ENCODE results near the gene CSF2RB.

CSF2RB gene

GRCh38 chr22:36913427-36914389, at the start of gene CSF2RB:
TSS of gene CSF2RB (plus strand) at chr22:36913628. CDS start at chr22:36922208, 8,580 bp downstream.
- no peak within 1 kb of the TSS for H3K4me3 ChIP-seq (ENCODE audit: low read depth, low read length)
- TF ChIP-seq CTCF (IDR thresholded peaks at IDR 0.05; ENCODE audit: control insufficient read depth, extremely low read depth, insufficient read depth) = no peak
- DNase-seq (ENCODE audit: low read depth) = no peak

GRCh38 chr22:36863979-36864378, 49.4 kb upstream of the CSF2RB start:
- no peak overlapping the region for H3K4me3 ChIP-seq (ENCODE audit: low read depth, low read length)
- TF ChIP-seq CTCF (IDR thresholded peaks at IDR 0.05; ENCODE audit: control insufficient read depth, extremely low read depth, insufficient read depth) = no peak
- DNase-seq (ENCODE audit: low read depth) = no peak

GRCh38 chr22:36864454-36865215, 48.8 kb upstream of the CSF2RB start:
- TF ChIP-seq CTCF (IDR thresholded peaks at IDR 0.05; ENCODE audit: control insufficient read depth, extremely low read depth, insufficient read depth) = no peak
- no peak overlapping the region for H3K4me3 ChIP-seq (ENCODE audit: low read depth, low read length)
- no peak for DNase-seq (ENCODE audit: low read depth)

GRCh38 chr22:36865346-36865745, 48.1 kb upstream of the CSF2RB start:
- TF ChIP-seq CTCF (IDR thresholded peaks at IDR 0.05; ENCODE audit: control insufficient read depth, extremely low read depth, insufficient read depth) = no peak
- H3K4me3 ChIP-seq (ENCODE audit: low read depth, low read length) = no peak overlapping the region
- DNase-seq (ENCODE audit: low read depth) = no peak

GRCh38 chr22:36867695-36868094, 45.7 kb upstream of the CSF2RB start:
- no peak for DNase-seq (ENCODE audit: low read depth)
- H3K4me3 ChIP-seq (ENCODE audit: low read depth, low read length) = no peak overlapping the region
- TF ChIP-seq CTCF (IDR thresholded peaks at IDR 0.05; ENCODE audit: control insufficient read depth, extremely low read depth, insufficient read depth) = no peak

- H3K4me3 ChIP-seq (ENCODE audit: low read depth, low read length) = no peak overlapping the region
- TF ChIP-seq CTCF (IDR thresholded peaks at IDR 0.05; ENCODE audit: control insufficient read depth, extremely low read depth, insufficient read depth) = no peak
- DNase-seq (ENCODE audit: low read depth) = no peak
Observed at GRCh38 chr22:36868546-36869181, 44.8 kb upstream of the CSF2RB start.
